Measurements from ENCODE around the gene CEP41. TPM values are rescaled to one million over a fixed set of nuclear protein-coding genes. Genes with fewer than 3 reads are reported as not detected.

CEP41 gene
- total RNA-seq, 2 donors from 2014 or later, result 6.9 to 8.3 TPM

- intact Hi-C loops (cut with DNase I), result no loop called here
- ATAC-seq (no peak), DNase-seq (no peak)
- WGBS, 2 donors, result 60 to 78% methylated on average over 10 to 11 of the region's 11 CpGs
- peaks cover 75% of the 10 kb centered on the region for H3K4me1 ChIP-seq
- H3K9me3 ChIP-seq, result no peaks in the 10 kb centered on the region
- H3K27ac ChIP-seq, result peak overlapping the region; percentile 79 to 98 (median 95)
- no peak overlapping the region for H3K4me3 ChIP-seq
- no peaks in the 10 kb centered on the region for H3K27me3 ChIP-seq
- H3K36me3 ChIP-seq (replicated peaks in 1 of 2; ENCODE audit: insufficient read depth in 1 of 2, low read depth in 2 of 2), result no peaks in the 10 kb centered on the region
- TF ChIP-seq POLR2A (IDR thresholded peaks at IDR 0.05) (no peak), CTCF (IDR thresholded peaks at IDR 0.05) (no peak)
Observed at GRCh38 chr7:130372402-130373165, 68.2 kb downstream of the CEP41 start.

GRCh38 chr7:130371046-130371445, 69.8 kb downstream of the CEP41 start:
- Histone ChIP-seq H3K4me3 (no peak overlapping the region), H3K9me3 (no peaks in the 10 kb centered on the region), H3K27me3 (no peaks in the 10 kb centered on the region), H3K27ac (peak overlapping the region; percentile 18 to 98 (median 76)), H3K4me1 (peaks cover 69% of the 10 kb centered on the region), H3K36me3 (replicated peaks in 1 of 2; ENCODE audit: insufficient read depth in 1 of 2, low read depth in 2 of 2) (no peaks in the 10 kb centered on the region)
- no peak for ATAC-seq
- DNase-seq, result peak; percentile 46 to 61 (median 50)
- WGBS, 2 donors, result 59 to 66% methylated on average over 3 of the region's 3 CpGs
- TF ChIP-seq POLR2A (IDR thresholded peaks at IDR 0.05), result no peak
- no peak for TF ChIP-seq CTCF (IDR thresholded peaks at IDR 0.05)
- intact Hi-C loops (cut with DNase I), result no loop called here

- Histone ChIP-seq H3K4me3 (no peak overlapping the region), H3K27ac (peak overlapping the region; percentile 35 to 98 (median 54)), H3K4me1 (peaks cover 76% of the 10 kb centered on the region), H3K27me3 (no peaks in the 10 kb centered on the region), H3K9me3 (no peaks in the 10 kb centered on the region), H3K36me3 (replicated peaks in 1 of 2; ENCODE audit: insufficient read depth in 1 of 2, low read depth in 2 of 2) (no peaks in the 10 kb centered on the region)
- DNase-seq (no peak), ATAC-seq (no peak)
- intact Hi-C loops (cut with DNase I), result no loop called here
- 25 to 30% methylated on average over 3 of the region's 3 CpGs for WGBS, 2 donors
- TF ChIP-seq POLR2A (IDR thresholded peaks at IDR 0.05) (no peak), CTCF (IDR thresholded peaks at IDR 0.05) (no peak)
Observed at GRCh38 chr7:130369831-130370550, 70.8 kb downstream of the CEP41 start.

- Histone ChIP-seq H3K36me3 (replicated peaks in 1 of 2; ENCODE audit: insufficient read depth in 1 of 2, low read depth in 2 of 2) (no peaks in the 10 kb centered on the region), H3K27me3 (no peaks in the 10 kb centered on the region), H3K4me3 (no peak overlapping the region), H3K4me1 (peaks cover 76% of the 10 kb centered on the region), H3K9me3 (no peaks in the 10 kb centered on the region), H3K27ac (peak overlapping the region; percentile 35 to 98 (median 54))
- intact Hi-C loops (cut with DNase I), result no loop called here
- DNase-seq (peak; percentile 34 to 66 (median 54)), ATAC-seq (no peak)
- TF ChIP-seq CTCF (IDR thresholded peaks at IDR 0.05) (no peak), POLR2A (IDR thresholded peaks at IDR 0.05) (no peak)
- 49 to 59% methylated on average over 8 to 10 of the region's 10 CpGs for WGBS, 2 donors
Observed at GRCh38 chr7:130369110-130369711, 71.6 kb downstream of the CEP41 start.

All from body of pancreas (tissue), 4 donors.